HCT116 (cell line): ENCODE data around the gene CAB39.

Experiments used
- ATF3 ChIP-seq: IDR thresholded peaks from 2 replicates; pipeline ENCODE4 v1.6.1; 2012
- CTCF ChIP-seq, 3 experiments: fragments of 200-600 bp in 1 of 3; sonication (generic) in 1 of 3; IDR thresholded peaks in 2 of 3; conservative IDR thresholded peaks in 1 of 3; 2 replicates each; pipeline ENCODE4 v1.5.1; 2012 to 2017; ENCODE audit warnings: low read depth in 2 of 3, low read length in 2 of 3, antibody characterized with exemption in 1 of 3, borderline replicate concordance in 1 of 3, control low read depth in 1 of 3, mild to moderate bottlenecking in 1 of 3, mixed read lengths in 1 of 3, mixed run types in 1 of 3, moderate library complexity in 1 of 3; ENCODE audit not compliant: insufficient read depth in 1 of 3
- EGR1 ChIP-seq: IDR thresholded peaks from 2 replicates; pipeline ENCODE4 v1.6.1; 2012; ENCODE audit warnings: low read depth
- EZH2 ChIP-seq: fragments of 200-600 bp; sonication (generic); IDR thresholded peaks from 2 replicates; pipeline ENCODE4 v1.6.1; 2017; ENCODE audit warnings: antibody characterized with exemption, mixed run types
- EZH2phosphoT487 ChIP-seq: fragments of 200-600 bp; IDR thresholded peaks from 2 replicates; pipeline ENCODE4 v1.6.1; 2018; ENCODE audit warnings: antibody characterized with exemption, borderline replicate concordance
- FOSL1 ChIP-seq: IDR thresholded peaks from 2 replicates; pipeline ENCODE4 v1.6.1; 2012; ENCODE audit warnings: low read depth
- POLR2A ChIP-seq: IDR thresholded peaks from 2 replicates; pipeline ENCODE4 v1.7.0; 2011; ENCODE audit warnings: borderline replicate concordance; ENCODE audit not compliant: insufficient read depth, insufficient read length; ENCODE audit errors: extremely low read depth
- POLR2AphosphoS5 ChIP-seq: IDR thresholded peaks from 2 replicates; pipeline ENCODE4 v1.6.1; 2011; ENCODE audit warnings: mild to moderate bottlenecking, low read depth, low read length, moderate library complexity
- RAD21 ChIP-seq: IDR thresholded peaks from 2 replicates; pipeline ENCODE4 v1.6.1; 2012; ENCODE audit warnings: low read depth, mild to moderate bottlenecking
- REST ChIP-seq: IDR thresholded peaks from 2 replicates; pipeline ENCODE4 v1.6.1; 2012; ENCODE audit warnings: low read depth
- SRF ChIP-seq: IDR thresholded peaks from 2 replicates; pipeline ENCODE4 v1.6.1; 2012; ENCODE audit warnings: low read depth
- YY1 ChIP-seq: IDR thresholded peaks from 2 replicates; pipeline ENCODE4 v1.6.1; 2011; ENCODE audit warnings: low read length, low read depth, moderate library complexity, mild to moderate bottlenecking; ENCODE audit not compliant: insufficient replicate concordance; ENCODE audit errors: extremely low read depth
- ZNF274 ChIP-seq: fragments of 200-500 bp; sonication (Bioruptor generic); IDR thresholded peaks from 2 replicates; pipeline ENCODE4 v1.6.1; 2014; ENCODE audit warnings: mild to moderate bottlenecking, low read depth, low read length, inconsistent platforms

- TF ChIP-seq ZNF274 (no peak), EZH2 (no peak), CTCF (IDR thresholded peaks at IDR 0.05 in 2 of 3, conservative IDR thresholded peaks at IDR 0.05 in 1 of 3; ENCODE audit: borderline replicate concordance in 1 of 3, insufficient read depth in 1 of 3, low read depth in 2 of 3, low read length in 2 of 3) (no peak), REST (no peak), POLR2A (no peak), EZH2phosphoT487 (no peak), FOSL1 (no peak), ATF3 (no peak), POLR2AphosphoS5 (no peak), SRF (no peak), EGR1 (no peak), YY1 (no peak), RAD21 (no peak)
Observed at GRCh38 chr2:230731512-230731911, 18.9 kb downstream of the CAB39 start.
